Iris pigment epithelial cell (primary cell): ENCODE data around the gene TMPRSS6.

ENCODE experiments used
- DNase-seq: peaks from one replicate; pipeline ENCODE4 v3.0.0-alpha.2; 2011; ENCODE audit warnings: low read depth

The TMPRSS6 gene

DNA sequence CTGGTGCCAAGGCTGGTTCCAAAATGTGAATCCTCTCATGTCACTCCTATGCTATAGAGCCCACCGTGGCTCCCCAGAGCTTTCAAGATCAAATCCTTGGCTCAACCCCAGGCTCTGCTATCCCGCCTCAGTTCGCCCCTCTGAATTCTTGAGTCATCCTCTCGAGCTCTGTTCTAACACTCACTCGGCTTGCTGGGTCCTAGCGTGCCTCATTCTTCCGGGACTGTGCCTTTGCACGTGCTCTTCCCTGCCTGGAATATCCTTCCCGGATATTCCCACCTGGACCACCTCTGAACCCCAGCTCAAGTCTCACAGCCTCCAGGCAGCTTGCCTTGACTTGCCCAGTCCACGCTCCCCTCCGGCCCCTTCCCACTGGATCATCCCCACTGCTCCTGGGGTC lies 45.0 kb downstream of the TMPRSS6 start:
- DNase-seq, result no peak

DNA sequence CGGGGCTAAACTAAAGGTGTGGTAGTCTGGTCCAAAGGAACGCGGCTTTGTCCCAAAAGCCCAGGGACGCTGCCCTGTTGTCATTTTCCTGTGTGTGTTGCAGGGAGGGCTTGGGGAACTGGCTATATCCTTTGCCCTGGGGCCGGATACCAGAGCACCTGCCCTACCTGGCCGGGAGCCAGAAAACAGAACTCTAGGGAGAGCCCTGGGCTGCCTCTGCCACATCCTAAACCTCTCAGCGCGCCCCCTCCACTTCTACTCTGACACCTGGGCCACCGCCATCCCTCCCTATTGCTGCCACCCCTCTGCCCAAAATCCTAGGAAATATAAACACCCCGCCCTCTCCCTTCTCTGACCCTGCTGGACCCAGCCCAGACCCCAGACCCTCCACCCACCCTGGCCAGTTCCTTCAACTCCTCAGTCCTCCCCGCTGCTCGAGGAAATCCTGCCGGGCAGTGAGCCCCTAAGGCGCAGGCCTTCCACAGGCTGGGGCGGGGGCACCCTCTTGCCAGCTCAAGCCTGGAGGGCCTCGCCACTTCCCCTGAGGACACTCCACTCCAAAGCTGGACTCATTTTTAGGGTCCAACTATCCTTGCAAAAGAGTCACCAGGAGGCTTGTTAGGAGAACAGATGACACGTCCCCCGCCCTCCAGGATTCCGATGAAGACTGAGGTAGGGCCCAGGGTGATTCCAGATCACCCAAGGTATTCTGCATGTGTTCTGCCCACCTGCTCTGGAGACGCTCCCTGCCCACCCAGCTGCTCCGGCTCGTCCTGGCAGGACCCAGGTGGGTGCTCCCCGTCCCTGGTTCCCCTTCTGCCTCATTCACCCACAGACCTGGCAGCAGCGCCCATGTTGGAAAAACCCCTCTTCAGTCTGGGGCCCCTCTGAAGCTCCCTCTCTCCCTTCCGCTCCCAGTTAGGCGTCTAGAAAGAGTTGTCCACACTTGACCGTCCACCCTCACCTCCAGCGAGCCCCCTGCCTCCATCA lies 45.8 kb downstream of the TMPRSS6 start:
- no peak for DNase-seq

- DNase-seq, result no peak
These were observed 46.7 kb downstream of the TMPRSS6 start for GRCh38 chr22:37062702-37063381.

GRCh38 chr22:37062376-37062675 lies 47.2 kb downstream of the TMPRSS6 start:
- no peak for DNase-seq

GRCh38 chr22:37061611-37062375 lies 47.7 kb downstream of the TMPRSS6 start:
- no peak for DNase-seq

DNA sequence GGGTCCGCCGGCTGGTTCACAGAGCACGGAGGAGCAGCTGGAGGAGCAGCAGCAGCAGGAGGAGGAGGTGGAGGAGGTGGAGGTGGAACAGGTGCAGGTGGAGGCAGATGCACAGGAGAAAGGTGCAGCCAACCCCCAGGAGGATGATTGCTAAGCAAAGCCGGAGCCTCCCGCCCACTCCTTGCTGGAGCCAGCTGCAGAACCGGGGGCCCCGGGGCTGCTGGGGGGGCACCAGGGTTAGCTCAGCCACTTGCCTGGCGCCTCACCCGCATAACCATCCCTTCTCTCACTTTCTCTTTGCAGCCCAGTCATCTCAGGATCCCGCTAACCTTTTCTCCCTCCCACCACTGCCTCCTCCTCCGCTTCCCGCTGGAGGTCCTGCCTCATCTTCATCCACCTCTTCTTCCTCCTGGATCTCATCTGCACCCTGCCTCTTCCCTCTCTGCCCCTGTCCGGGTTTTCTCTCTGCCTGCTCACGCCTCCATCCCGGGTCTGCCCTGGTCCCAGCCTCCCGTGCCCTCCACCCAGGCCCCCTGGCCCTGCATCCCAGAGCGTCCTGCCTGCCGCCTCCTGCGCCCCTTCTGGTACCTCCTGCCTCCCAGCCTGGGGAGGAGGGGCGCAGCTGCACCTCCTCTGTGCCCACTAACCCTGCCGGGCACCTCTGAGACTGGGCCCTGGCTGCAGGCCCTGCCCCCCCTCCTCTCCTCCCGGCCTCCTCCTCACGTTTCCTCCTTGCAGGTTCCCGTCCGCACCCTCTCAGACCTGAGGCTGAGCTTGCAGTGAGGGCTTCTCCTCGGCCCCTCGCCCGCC lies 48.5 kb downstream of the TMPRSS6 start:
- no peak for DNase-seq

GRCh38 chr22:37059876-37060449 lies 49.5 kb downstream of the TMPRSS6 start:
- no peak for DNase-seq

GRCh38 chr22:37058917-37059701 lies 50.4 kb downstream of the TMPRSS6 start:
- DNase-seq, result no peak

DNA sequence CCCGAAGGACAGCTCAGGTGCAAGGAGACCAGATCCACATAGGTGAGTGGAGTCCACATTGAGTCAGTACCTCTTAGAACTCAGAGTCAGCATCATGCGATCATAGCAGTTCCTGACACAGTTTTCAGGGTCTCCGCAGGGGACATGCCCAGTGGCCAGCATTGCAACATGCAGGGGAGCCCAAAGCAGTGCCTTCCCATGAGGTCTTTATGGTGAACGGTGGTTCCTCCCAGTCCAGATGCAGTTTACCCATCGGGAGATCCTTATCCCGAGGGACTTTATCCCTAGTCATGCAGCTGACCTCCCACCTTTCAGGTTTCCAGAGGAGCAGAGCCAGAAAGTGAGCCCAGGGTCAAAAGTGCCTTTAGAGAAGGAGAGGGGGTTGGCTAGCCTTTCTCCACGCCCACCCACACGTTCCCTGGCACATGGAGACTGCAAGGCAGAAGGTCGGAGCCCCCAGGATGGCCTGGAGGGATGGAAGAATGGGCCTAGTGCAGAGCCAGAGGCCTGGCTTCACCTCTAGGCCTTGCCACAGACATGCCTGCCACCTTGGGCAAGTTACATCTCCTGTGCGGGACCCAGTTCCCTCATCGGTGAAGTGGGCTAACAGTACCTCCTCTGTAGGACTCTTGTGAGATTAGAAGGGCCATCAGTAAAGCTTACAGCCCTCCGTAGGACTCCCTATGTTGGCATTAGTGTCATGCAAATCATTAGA lies 51.6 kb downstream of the TMPRSS6 start:
- DNase-seq, result no peak

- no peak for DNase-seq
These were observed 52.3 kb downstream of the TMPRSS6 start for GRCh38 chr22:37057226-37057625.

- no peak for DNase-seq
These were observed 53.3 kb downstream of the TMPRSS6 start for GRCh38 chr22:37056246-37056645.

DNA sequence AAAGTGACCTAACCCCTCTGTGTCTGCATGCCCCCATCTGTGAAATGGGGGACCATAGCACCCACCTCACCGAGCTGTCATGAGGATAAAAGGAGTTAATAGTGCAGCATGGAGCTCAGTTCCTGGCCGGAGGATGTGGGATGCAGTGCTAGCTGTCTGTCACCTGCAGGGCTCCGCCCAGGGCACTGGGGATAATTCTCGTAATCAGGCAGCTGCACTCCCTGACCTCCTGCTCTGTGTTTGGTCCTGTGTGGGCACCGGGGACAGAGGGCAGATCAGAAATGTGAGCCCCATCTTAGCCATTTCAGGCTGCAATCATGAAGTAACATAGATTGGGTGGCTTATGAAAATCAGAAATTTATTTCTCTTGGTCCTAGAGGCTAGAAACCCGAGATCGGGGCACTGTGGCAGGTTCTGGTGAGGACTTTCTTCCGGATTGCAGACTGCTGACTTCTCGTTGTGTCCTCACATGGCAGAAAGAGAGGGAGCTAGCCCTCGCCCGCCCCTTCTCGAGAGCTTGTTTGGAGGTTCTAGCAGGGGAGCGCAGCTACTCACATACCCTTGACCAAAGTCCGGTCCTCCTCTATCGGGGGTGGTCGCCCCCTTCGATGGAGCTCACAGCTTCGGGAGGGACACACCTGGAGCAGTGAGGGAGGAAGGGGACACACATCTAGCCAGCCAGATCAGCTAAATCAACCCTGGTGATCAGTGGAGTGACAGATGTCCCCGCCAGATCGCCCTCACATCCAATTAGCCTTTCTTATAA lies 54.7 kb downstream of the TMPRSS6 start:
- no peak for DNase-seq

DNA sequence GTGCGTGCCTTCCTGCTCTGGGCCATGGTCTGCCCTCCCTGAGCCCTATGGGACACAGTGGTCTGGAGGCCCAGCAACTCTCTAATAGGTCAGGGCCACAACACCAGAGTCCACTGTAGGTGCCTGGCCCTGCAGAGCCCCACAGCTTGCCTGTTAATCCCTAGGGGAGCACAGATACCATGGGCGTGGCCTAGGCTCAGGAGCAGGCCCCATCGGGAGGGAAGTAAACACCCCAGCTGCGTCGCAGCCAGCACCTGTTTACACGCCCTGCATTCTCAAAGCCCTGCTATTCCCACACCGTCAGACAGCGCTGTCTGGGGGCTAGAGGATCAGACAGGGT lies 55.5 kb downstream of the TMPRSS6 start:
- DNase-seq, result no peak

DNA sequence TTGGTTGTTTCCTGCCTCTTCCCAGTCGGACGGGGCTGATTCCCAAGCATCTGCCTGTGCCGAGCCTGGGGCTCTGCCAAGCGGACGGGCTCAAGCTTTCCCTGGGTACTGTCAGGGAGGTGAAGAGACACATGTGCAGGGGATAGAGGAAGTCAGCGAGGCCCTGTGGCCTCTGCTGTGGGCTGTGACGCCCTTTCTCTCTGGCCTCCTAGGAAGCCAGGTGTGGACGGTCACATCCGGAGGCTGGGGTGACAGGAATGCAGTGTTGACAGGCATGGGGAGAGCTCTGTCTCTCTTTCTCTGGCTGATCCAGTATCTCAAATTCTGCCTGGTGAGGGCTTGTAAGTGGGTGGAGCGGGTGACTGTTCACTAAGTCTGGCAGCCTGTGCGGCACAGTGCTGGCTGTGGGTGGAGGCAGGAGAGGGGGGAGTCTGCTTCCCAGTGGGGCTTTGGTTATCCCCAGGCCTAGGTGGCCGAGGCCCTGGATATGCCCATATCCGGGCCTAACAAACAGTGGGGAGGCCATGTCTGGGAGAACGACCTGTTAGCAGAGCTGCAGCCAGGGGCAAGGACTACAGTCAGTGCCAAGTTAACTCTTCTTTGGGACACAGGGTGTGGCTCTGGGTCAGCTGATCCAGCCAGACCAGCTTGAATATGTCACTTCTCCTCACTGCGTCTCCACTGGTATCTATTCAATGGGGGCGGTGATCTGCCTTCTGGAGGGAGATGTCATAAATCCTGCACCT lies 56.0 kb downstream of the TMPRSS6 start:
- no peak for DNase-seq

GRCh38 chr22:37052386-37053309 lies 56.9 kb downstream of the TMPRSS6 start:
- no peak for DNase-seq

- peak; percentile 73 for DNase-seq
These were observed 57.8 kb downstream of the TMPRSS6 start, which contains the start of gene KCTD17 for GRCh38 chr22:37051391-37052385. Gene KCTD17 (plus strand): TSS chr22:37051742. CDS start chr22:37051761, 19 bp downstream.
